GM21528 (cell line): ENCODE data around the gene PAPSS2.
"Not testable (repeated sequence)": the region's sequence is repeated elsewhere in the genome, so short reads cannot be mapped to it uniquely, and the experiment has no call there.

ENCODE experiments used
- ATAC-seq: cut with Tn5 transposase; IDR thresholded peaks from one replicate; pipeline ENCODE4 v1.9.1; 2021; ENCODE audit warnings: mild to moderate bottlenecking, moderate library complexity; ENCODE audit not compliant: unreplicated experiment, low FRiP score

The PAPSS2 gene

GRCh38 chr10:87739703-87740102 lies 80.0 kb downstream of the PAPSS2 start:
- ATAC-seq: no peak

DNA sequence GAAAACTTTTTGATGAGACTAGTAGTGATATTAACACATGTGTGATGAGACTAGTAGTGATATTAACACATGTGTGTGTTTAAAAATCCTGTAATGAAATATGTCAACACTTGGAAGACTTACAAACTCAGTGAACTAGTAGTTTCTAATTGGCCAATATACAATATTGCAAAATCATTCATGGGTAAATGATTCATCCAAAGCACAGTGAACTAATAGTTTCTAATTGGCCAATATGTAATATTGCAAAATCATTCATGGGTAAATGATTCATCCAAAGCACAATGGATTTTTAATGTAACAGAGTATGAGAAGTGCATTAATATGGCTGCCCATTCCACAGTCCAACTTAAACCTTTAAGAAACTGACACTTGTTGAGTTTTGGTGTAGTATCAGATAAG lies 80.6 kb downstream of the PAPSS2 start:
- no peak for ATAC-seq

DNA sequence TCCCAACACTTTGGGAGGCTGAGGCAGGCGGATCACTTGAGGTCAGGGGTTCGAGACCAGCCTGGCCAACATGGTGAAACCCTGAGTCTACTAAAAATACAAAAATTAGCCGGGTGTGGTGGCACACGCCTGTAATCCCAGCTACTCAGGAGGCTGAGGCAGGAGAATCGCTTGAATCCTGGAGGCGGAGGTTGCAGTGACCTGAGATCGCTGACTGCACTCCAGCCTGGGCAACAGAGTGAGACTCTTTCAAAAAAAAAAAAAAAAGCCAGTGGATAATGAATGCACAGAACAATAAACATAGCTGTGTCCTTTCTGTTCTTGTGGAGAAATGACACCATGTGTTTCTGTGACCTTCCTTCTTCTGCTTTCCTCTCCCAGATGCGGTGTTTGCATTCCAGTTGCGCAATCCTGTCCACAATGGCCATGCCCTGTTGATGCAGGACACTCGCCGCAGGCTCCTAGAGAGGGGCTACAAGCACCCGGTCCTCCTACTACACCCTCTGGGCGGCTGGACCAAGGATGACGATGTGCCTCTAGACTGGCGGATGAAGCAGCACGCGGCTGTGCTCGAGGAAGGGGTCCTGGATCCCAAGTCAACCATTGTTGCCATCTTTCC lies 83.4 kb downstream of the PAPSS2 start:
- ATAC-seq: not testable (repeated sequence)

DNA sequence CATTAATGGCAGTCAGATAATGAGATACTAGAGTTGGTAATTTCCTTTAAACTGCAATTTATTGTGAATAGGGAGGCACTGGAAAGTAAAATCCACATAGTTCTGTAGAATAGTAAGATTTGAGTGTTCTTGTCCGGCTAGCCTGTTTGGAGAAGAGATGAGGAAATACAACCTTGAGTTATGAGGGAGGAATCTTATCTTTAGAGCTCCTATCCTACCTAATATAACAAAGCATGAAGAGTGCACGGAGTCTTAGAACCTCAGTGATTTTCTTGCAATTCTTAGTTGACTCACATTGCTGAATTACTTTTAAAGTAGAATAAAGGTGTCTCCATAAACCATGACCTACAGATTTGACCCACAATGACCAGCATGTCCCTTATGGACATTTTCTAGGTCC lies 84.9 kb downstream of the PAPSS2 start:
- ATAC-seq: no peak

DNA sequence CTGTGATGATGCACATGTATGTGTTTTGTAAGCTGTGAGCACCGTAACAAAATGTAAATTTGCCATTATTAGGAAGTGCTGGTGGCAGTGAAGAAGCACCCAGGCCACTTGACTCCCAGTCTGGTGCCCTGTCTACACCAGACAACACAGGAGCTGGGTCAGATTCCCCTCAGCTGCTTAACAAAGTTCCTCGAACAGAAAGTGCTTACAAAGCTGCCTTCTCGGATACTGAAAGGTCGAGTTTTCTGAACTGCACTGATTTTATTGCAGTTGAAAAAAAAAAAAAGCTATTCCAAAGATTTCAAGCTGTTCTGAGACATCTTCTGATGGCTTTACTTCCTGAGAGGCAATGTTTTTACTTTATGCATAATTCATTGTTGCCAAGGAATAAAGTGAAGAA lies 87.2 kb downstream of the PAPSS2 start:
- no peak for ATAC-seq

DNA sequence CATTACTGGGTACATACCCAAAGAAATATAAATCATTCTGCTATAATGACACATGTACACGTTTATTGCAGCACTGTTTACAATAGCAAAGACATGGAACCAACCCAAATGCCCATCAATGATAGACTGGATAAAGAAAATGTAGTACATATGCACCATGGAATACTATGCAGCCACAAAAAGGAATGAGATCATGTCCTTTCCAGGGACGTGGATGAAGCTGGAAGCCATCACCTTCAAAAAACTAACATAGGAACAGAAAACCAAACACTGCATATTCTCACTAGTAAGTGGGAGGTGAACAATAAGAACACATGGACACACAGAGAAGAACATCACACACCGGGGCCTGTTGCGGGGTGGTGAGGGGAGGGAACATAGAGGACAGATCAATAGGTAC lies 88.6 kb downstream of the PAPSS2 start:
- ATAC-seq: not testable (repeated sequence)

DNA sequence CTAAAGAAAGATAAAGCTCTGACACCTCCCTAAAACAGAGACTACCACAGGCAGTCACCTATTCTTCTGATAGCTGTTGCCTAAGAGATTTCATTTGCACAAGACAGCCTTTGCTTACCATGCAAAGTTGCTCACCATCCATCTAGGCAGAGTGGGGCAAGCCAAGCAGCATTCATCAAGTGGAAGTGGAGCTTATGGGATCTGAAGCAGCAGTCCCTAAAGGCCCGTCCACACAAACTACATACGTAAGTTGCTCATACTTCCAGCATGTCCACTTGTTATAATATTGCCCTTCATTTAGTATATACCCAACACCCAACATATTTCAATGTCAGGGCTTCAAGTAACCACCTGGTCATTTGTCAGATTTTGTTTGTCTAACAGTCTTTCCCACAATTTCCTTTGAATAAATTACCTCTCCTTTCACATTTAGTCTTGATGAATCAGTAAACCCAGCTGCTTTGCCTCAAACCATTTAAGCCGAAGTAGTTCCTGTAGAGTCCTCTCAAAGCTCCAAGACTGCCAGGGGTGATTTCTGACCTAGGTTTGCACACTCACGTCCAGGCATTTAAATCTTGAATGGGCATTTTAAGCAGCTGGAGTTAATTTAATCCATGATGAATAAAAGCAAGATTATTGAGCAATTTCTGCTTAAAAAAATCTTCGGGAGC lies 90.5 kb downstream of the PAPSS2 start:
- no peak for ATAC-seq

DNA sequence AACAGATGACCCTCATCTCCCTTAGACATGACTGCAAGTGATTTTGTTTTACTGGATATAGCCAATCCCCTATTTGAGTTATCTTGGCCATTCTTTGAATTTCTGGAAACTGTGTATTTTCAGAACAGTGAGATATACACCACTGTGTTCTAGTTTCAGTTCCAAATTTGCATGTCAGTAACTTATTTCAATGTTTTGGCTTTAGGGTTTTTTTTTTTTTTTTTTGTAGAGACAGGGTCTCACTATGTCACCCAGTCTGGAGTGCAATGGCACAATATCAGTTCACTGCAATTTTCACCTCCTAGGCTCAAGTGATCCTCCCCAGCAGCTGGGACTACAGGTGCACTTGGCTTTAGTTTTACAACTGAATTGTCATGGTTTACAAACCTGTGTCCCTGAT lies 91.1 kb downstream of the PAPSS2 start:
- peak; percentile 54 for ATAC-seq

- no peak for ATAC-seq
Measured at GRCh38 chr10:87751274-87751673, 91.6 kb downstream of the PAPSS2 start.

- no peak for ATAC-seq
Measured at GRCh38 chr10:87752566-87752965, 92.9 kb downstream of the PAPSS2 start.

- no peak for ATAC-seq
Measured at GRCh38 chr10:87753995-87754866, 94.6 kb downstream of the PAPSS2 start.

DNA sequence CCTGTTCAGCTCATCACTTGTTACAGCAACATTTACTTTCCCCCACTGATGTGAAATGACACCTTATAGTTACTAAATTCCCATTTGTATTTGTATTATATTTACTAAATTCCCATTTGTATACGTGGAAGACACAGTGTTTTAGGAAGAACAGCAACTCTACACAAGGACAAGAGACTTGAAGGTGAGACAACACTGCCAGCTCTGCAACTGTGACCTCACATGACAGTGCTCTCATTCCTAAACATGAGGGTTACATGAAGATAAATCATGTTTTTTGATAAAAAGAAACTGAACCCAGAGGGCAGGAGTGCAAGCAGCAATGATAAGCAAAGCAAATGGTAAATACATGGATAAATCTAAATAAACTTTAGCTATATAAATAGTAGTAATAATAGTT lies 98.0 kb downstream of the PAPSS2 start:
- no peak for ATAC-seq

- no peak for ATAC-seq
Measured at GRCh38 chr10:87759551-87759950, 99.9 kb downstream of the PAPSS2 start.

DNA sequence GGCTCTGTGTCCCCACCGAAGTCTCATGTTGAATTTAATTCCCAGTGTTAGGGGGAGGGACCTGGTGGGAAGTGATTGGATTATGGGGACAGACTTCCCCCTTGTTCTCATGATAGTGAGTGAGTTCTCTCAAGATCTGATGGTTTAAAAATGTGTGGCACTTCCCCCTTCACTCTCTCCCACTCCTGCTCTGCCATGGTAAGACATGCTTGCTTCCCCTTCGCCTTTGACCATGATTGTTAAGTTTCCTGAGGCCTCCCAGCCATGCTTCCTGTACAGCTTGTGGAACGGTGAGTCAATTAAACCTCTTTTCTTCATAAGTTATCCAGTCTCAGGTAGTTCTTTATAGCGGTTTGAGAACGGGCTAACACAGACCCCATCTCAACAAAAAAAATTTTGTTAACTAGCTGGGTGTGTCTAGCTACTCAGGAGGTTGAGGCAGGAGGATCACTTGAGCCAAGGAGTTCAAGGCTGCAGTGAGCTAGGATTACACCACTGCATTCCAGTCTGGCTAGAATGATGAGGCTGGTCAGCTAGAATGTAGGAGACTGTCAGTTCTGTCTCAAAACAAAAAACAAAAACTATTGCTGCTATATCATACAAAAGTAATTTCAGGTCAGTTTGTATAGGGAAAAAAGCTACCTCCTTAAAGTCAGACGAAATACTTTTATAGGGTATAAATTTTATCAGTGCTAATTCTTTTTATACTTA lies 100.7 kb downstream of the PAPSS2 start:
- no peak for ATAC-seq

GRCh38 chr10:87761153-87761552 lies 101.5 kb downstream of the PAPSS2 start:
- ATAC-seq: no peak

DNA sequence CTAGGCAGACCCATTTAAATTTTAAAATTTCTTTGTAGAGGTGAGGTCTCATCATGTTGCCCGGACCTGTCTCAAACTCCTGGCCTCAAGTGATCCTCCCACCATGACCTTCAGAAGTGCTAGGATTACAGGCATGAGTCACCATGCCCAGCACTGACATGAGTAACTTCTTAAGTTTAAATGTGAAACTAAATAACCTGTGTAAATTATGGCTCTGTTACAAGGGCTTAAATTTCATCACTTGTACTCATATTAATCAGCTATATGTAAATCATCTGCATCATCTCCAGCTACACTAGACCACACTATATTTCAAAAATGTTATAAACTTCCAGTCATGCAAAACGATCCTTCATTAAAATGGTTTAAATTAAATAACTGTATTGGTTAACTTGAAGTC lies 102.2 kb downstream of the PAPSS2 start:
- no peak for ATAC-seq

DNA sequence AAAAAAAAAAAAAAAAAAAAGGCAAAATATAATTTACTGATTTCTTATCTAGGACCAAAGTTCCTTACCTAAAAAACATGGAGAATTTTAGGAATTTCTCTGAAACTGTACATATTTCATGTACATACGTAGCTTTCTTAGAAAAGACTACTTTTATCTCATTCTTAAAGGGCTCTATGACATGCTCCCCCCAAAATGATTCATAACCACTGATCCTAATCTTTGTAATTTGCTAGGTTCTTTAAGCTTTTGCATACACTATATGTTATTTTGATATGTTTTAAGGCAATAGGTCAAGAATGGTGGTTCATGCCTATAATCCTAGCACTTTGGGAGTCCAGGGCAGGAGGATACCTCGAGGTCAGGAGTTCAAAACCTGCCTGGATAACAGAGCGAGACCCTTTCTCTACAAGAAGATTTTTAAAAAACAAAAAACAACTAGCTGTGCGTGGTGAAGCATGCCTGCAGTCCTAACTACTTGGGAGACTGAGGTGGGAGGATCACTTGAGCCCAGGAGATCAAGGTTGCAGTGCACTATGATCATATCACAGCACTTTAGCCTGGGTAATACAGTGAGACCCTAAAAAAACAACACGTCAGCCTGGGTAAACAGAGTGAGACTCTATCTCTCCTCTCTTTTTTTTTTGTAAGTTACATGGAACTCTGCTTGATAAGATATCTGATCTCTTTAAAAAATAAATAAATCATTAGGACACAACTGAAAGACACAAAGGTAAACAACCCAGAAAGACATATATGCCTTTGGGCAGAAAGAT lies 103.6 kb downstream of the PAPSS2 start:
- ATAC-seq: no peak

DNA sequence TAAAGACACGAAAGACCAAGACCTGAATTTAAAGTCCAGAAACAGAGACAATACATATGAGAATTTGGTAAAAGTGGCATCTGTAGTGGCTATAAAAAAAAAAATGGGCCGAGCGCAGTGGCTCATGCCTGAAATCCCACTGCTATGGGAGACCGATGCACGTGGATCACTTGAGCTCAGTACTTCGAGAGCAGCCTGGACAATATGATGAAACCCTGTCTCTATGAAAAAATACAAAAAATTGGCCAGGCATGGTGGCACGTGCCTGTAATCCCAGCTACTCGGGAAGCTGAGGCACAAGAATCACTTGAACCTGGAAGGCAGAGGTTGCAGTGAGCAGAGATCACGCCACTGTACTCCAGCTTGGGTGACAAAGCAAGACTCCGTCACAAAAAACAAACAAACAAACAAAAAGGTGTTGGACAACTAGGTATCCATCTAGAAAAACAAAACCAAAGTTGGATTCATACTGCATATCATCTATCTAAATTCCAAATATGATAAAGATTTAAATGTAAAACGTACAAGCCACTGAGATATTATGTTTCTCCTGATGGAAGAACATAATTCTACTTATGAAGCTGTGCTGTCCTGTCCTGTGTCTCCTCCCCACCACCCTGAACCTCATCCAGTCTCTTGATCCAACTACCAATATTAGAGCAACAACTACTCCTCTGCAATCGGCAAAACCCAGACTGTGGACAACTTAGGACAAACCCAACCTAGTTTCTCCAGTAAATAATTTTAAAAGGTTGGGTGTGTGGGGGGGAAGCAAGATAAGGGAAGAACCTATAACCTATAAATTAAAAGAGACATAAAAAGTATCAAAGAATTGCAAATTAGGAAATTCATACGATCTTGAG lies 104.6 kb downstream of the PAPSS2 start:
- ATAC-seq: no peak

- ATAC-seq: no peak
Measured at GRCh38 chr10:87765666-87766376, 106.1 kb downstream of the PAPSS2 start.
